ENCODE results near the gene TMEM138.

GRCh38 chr11:61328351-61328750 lies 33.8 kb upstream of the TMEM138 start:
- TF ChIP-seq CTCF (IDR thresholded peaks at IDR 0.05): no peak
- TF ChIP-seq POLR2AphosphoS5 (IDR thresholded peaks at IDR 0.05; ENCODE audit: insufficient read depth in 1 of 2, low read depth in 1 of 2): no peak
- no peak for TF ChIP-seq POLR2A (IDR thresholded peaks at IDR 0.05)

All from vagina (tissue), 2 donors.